Transverse colon (tissue), 3 donors: Measurements from ENCODE around the gene DPP7.

ENCODE experiments used
- POLR2A ChIP-seq: fragments of 450-650 bp; IDR thresholded peaks from one replicate; pipeline ENCODE4 v1.6.1; 2016; ENCODE audit warnings: antibody characterized with exemption, mild to moderate bottlenecking, moderate library complexity
- TF ChIP-seq, protein P1 (sequence below), 5 experiments: fragments of 200-600 bp in 3 of 5; fragments of 450-650 bp in 2 of 5; sonication (generic) in 3 of 5; IDR thresholded peaks; 1 replicate in 2 of 5; 2 replicates in 3 of 5; pipeline ENCODE4 v1.5.1; 2016 to 2017; ENCODE audit warnings: antibody characterized with exemption in 5 of 5, inconsistent platforms in 3 of 5, mild to moderate bottlenecking in 2 of 5, moderate library complexity in 1 of 5

DNA sequence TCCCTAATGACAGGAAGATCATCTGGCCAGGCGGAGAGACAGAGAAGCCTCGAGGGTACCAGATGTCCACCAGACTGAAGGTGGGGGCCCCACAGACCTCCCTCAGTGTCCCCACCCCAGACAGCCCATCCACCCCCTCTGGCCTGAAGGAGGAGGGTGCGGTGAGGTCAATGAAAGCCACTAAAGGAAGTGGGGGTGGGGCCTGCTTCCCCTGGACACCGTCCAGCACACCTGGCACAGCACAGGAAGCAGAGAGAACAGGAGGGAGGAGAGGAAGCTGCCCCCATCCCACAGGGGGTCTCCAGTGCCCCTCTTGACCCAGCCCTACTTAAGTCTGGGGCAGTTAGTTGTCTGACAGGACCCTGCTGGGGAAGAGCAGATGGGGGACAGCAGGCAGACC, 44.1 kb upstream of the DPP7 start:
- TF ChIP-seq, protein P1, sequence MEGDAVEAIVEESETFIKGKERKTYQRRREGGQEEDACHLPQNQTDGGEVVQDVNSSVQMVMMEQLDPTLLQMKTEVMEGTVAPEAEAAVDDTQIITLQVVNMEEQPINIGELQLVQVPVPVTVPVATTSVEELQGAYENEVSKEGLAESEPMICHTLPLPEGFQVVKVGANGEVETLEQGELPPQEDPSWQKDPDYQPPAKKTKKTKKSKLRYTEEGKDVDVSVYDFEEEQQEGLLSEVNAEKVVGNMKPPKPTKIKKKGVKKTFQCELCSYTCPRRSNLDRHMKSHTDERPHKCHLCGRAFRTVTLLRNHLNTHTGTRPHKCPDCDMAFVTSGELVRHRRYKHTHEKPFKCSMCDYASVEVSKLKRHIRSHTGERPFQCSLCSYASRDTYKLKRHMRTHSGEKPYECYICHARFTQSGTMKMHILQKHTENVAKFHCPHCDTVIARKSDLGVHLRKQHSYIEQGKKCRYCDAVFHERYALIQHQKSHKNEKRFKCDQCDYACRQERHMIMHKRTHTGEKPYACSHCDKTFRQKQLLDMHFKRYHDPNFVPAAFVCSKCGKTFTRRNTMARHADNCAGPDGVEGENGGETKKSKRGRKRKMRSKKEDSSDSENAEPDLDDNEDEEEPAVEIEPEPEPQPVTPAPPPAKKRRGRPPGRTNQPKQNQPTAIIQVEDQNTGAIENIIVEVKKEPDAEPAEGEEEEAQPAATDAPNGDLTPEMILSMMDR (IDR thresholded peaks at IDR 0.05): no peak
- no peak for TF ChIP-seq POLR2A
